CD4-positive, alpha-beta memory T cell (primary cell): ENCODE results near the gene HPRT1. TPM values are rescaled to one million over a fixed set of nuclear protein-coding genes. Genes with fewer than 3 reads are reported as not detected.

Experiments used
- CTCF ChIA-PET: fragments of 350-600 bp; sonication (Branson Sonifier 250); formaldehyde crosslinking; loops from one replicate; lab custom pipeline; 2021; ENCODE audit warnings: inconsistent platforms; ENCODE audit not compliant: partially characterized antibody; lab: Charles Lee
- POLR2A ChIA-PET: fragments of 350-600 bp; sonication (Branson Sonifier 250); formaldehyde crosslinking; loops from one replicate; lab custom pipeline; 2021; ENCODE audit not compliant: partially characterized antibody; lab: Charles Lee
- DNase-seq, 5 donors: peaks; one replicate each; pipeline versions ENCODE4 v3.0.0 to v3.0.0-alpha.2; 2020 to 2022; ENCODE audit warnings: mixed read lengths in 1 of 5
- H3K27ac ChIP-seq: one replicate; pipeline ENCODE4 v1.7.0; 2013; ENCODE audit warnings: low read depth, low read length
- H3K27me3 ChIP-seq: 2 replicates; pipeline ENCODE4 v1.7.0; 2013; ENCODE audit warnings: mild to moderate bottlenecking, low read length, moderate library complexity; ENCODE audit not compliant: insufficient read depth
- H3K36me3 ChIP-seq: 2 replicates; pipeline ENCODE4 v1.7.0; 2013; ENCODE audit warnings: mild to moderate bottlenecking, low read length, moderate library complexity; ENCODE audit not compliant: insufficient read depth
- H3K4me1 ChIP-seq: 2 replicates; pipeline ENCODE4 v1.7.0; 2013; ENCODE audit warnings: mild to moderate bottlenecking, low read length, moderate library complexity; ENCODE audit not compliant: insufficient read depth
- H3K4me3 ChIP-seq, 2 donors: one replicate each; pipeline ENCODE4 v1.7.0; 2013; ENCODE audit warnings: low read length in 2 of 2, mild to moderate bottlenecking in 1 of 2
- H3K9me3 ChIP-seq, 2 donors: one replicate each; pipeline ENCODE4 v1.7.0; 2013; ENCODE audit warnings: low read length in 2 of 2, control low read depth in 1 of 2; ENCODE audit not compliant: control insufficient read depth in 1 of 2
- H3K27ac Mint-ChIP-seq, 7 donors: one replicate each; pipeline ENCODE4 v1.8.0; 2020 to 2021; ENCODE audit warnings: mixed read lengths in 7 of 7, mild to moderate bottlenecking in 6 of 7, inconsistent platforms in 3 of 7, moderate library complexity in 3 of 7
- H3K27me3 Mint-ChIP-seq, 2 donors: one replicate each; pipeline ENCODE4 v1.8.0; 2020 to 2021; ENCODE audit warnings: mixed read lengths in 2 of 2
- H3K36me3 Mint-ChIP-seq, 2 donors: one replicate each; pipeline ENCODE4 v1.8.0; 2020 to 2021; ENCODE audit warnings: mixed read lengths in 2 of 2, inconsistent platforms in 1 of 2, mild to moderate bottlenecking in 1 of 2
- H3K4me1 Mint-ChIP-seq, 4 donors: one replicate each; pipeline ENCODE4 v1.8.0; 2020 to 2021; ENCODE audit warnings: mixed read lengths in 4 of 4, mild to moderate bottlenecking in 1 of 4
- H3K4me3 Mint-ChIP-seq, 8 donors: one replicate each; pipeline ENCODE4 v1.8.0; 2020 to 2021; ENCODE audit warnings: mixed read lengths in 8 of 8, mild to moderate bottlenecking in 7 of 8, moderate library complexity in 6 of 8, inconsistent platforms in 3 of 8
- H3K9me3 Mint-ChIP-seq, 8 donors: one replicate each; pipeline ENCODE4 v1.8.0; 2020 to 2021; ENCODE audit warnings: mixed read lengths in 8 of 8, mild to moderate bottlenecking in 5 of 8, inconsistent platforms in 3 of 8, moderate library complexity in 1 of 8
- intact Hi-C: fragments of 100-400 bp; cut with micrococcal nuclease; formaldehyde crosslinking; loops from one replicate; pipeline ENCODE4 v1.15.1; 2023
- polyA plus RNA-seq, 2 donors: library from polyadenylated mRNA; unstranded; fragments of 300-500 nt; fragmentation: Illumina TruSeq; gene quantifications; one replicate each; pipeline ENCODE4 v1.2.3, GENCODE V29; 2021
- total RNA-seq, 2 experiments: library from RNA; stranded (reverse); gene quantifications; one replicate each; pipeline ENCODE4 v1.2.3, GENCODE V29; 2021

The HPRT1 gene
- total and polyA plus RNA-seq, 4 experiments from 2014 or later, result 22.4 to 105 (median 44.6) TPM

- ChIA-PET CTCF (no interaction called here), POLR2A (no interaction called here)
- Histone ChIP-seq H3K4me3 (no peak overlapping the region), H3K36me3 (no peaks in the 10 kb centered on the region), H3K4me1 (no peaks in the 10 kb centered on the region), H3K27ac (no peak overlapping the region), H3K9me3 (no peaks in the 10 kb centered on the region), H3K27me3 (no peaks in the 10 kb centered on the region)
- H3K36me3 Mint-ChIP-seq, result no peaks in the 10 kb centered on the region
- no peaks in the 10 kb centered on the region for H3K4me1 Mint-ChIP-seq
- intact Hi-C loops, result no loop called here
- H3K4me3 Mint-ChIP-seq, result no peak overlapping the region
- peaks cover 0 to 2% (median 0%) of the 10 kb centered on the region in 8 donors for H3K9me3 Mint-ChIP-seq
- no peak overlapping the region for H3K27ac Mint-ChIP-seq
- DNase-seq, result no peak
- peaks cover 2% of the 10 kb centered on the region in 2 donors for H3K27me3 Mint-ChIP-seq
Measured at GRCh38 chrX:134538316-134538715, 78.4 kb downstream of the HPRT1 start.

- no peaks in the 10 kb centered on the region for H3K4me1 ChIP-seq
- H3K36me3 ChIP-seq, result no peaks in the 10 kb centered on the region
- peaks cover 3% of the 10 kb centered on the region for H3K27me3 ChIP-seq
- CTCF ChIA-PET, result no interaction called here
- H3K4me3 ChIP-seq, result no peak overlapping the region
- Mint-ChIP-seq H3K9me3 (no peaks in the 10 kb centered on the region), H3K36me3 (no peaks in the 10 kb centered on the region), H3K27ac (no peak overlapping the region), H3K4me3 (no peak overlapping the region), H3K27me3 (peaks cover 13 to 16% of the 10 kb centered on the region in 2 donors), H3K4me1 (no peaks in the 10 kb centered on the region)
- H3K9me3 ChIP-seq, result no peaks in the 10 kb centered on the region
- no peak for DNase-seq
- POLR2A ChIA-PET, result no interaction called here
- no peak overlapping the region for H3K27ac ChIP-seq
- intact Hi-C loops, result no loop called here
Measured at GRCh38 chrX:134541906-134542305, 81.9 kb downstream of the HPRT1 start.

GRCh38 chrX:134542485-134542884 is 82.5 kb downstream of the HPRT1 start:
- ChIA-PET CTCF (interaction anchor here (0.6 kb wide), 1 partner anchor 235 kb away, joined by 3 read pairs; no protein-coding TSS in a partner anchor), POLR2A (no interaction called here)
- no peak for DNase-seq
- intact Hi-C loops, result no loop called here
- Mint-ChIP-seq H3K27ac (no peak overlapping the region), H3K27me3 (peaks cover 14 to 18% of the 10 kb centered on the region in 2 donors), H3K4me3 (no peak overlapping the region), H3K9me3 (no peaks in the 10 kb centered on the region), H3K4me1 (no peaks in the 10 kb centered on the region), H3K36me3 (no peaks in the 10 kb centered on the region)
- peaks cover 9% of the 10 kb centered on the region for H3K27me3 ChIP-seq
- H3K4me3 ChIP-seq, result no peak overlapping the region
- no peak overlapping the region for H3K27ac ChIP-seq
- no peaks in the 10 kb centered on the region for H3K36me3 ChIP-seq
- H3K9me3 ChIP-seq, result no peaks in the 10 kb centered on the region
- no peaks in the 10 kb centered on the region for H3K4me1 ChIP-seq

GRCh38 chrX:134543288-134543687 is 83.3 kb downstream of the HPRT1 start:
- ChIA-PET CTCF (interaction anchor here (0.6 kb wide), 1 partner anchor 234 kb away, joined by 3 read pairs; no protein-coding TSS in a partner anchor), POLR2A (no interaction called here)
- DNase-seq, result no peak
- Histone ChIP-seq H3K27ac (no peak overlapping the region), H3K4me3 (no peak overlapping the region), H3K4me1 (peaks cover 5% of the 10 kb centered on the region), H3K27me3 (peaks cover 17% of the 10 kb centered on the region), H3K36me3 (no peaks in the 10 kb centered on the region), H3K9me3 (no peaks in the 10 kb centered on the region)
- no peaks in the 10 kb centered on the region for H3K36me3 Mint-ChIP-seq
- intact Hi-C loops, result no loop called here
- no peak overlapping the region for H3K27ac Mint-ChIP-seq
- H3K27me3 Mint-ChIP-seq, result peaks cover 16 to 22% of the 10 kb centered on the region in 2 donors
- H3K4me3 Mint-ChIP-seq, result no peak overlapping the region
- H3K4me1 Mint-ChIP-seq, result peaks cover 2 to 4% (median 3%) of the 10 kb centered on the region in 4 donors
- peaks cover 0 to under 1% (median 0%) of the 10 kb centered on the region in 8 donors for H3K9me3 Mint-ChIP-seq

GRCh38 chrX:134544135-134544512 is 84.2 kb downstream of the HPRT1 start:
- ChIA-PET POLR2A (no interaction called here), CTCF (no interaction called here)
- Histone ChIP-seq H3K4me1 (peaks cover 13% of the 10 kb centered on the region), H3K9me3 (no peaks in the 10 kb centered on the region), H3K36me3 (no peaks in the 10 kb centered on the region), H3K4me3 (no peak overlapping the region), H3K27me3 (peaks cover 24% of the 10 kb centered on the region), H3K27ac (no peak overlapping the region)
- H3K4me1 Mint-ChIP-seq, result peaks cover 9 to 12% (median 12%) of the 10 kb centered on the region in 4 donors
- no peak for DNase-seq
- H3K27ac Mint-ChIP-seq, result no peak overlapping the region
- no peak overlapping the region for H3K4me3 Mint-ChIP-seq
- H3K9me3 Mint-ChIP-seq, result peaks cover 0 to 4% (median 0%) of the 10 kb centered on the region in 8 donors
- intact Hi-C loops, result no loop called here
- peaks cover 21 to 30% of the 10 kb centered on the region in 2 donors for H3K27me3 Mint-ChIP-seq
- H3K36me3 Mint-ChIP-seq, result no peaks in the 10 kb centered on the region

- no peak overlapping the region for H3K27ac ChIP-seq
- H3K4me3 ChIP-seq, result no peak overlapping the region
- CTCF ChIA-PET, result interaction anchor here (0.6 kb wide), 1 partner anchor 289 kb away, joined by 3 read pairs; no protein-coding TSS in a partner anchor
- intact Hi-C loops, result no loop called here
- peaks cover 24% of the 10 kb centered on the region for H3K27me3 ChIP-seq
- Mint-ChIP-seq H3K9me3 (peaks cover 0 to 4% (median 0%) of the 10 kb centered on the region in 8 donors), H3K27ac (no peak overlapping the region), H3K4me1 (peaks cover 10 to 14% (median 13%) of the 10 kb centered on the region in 4 donors), H3K36me3 (no peaks in the 10 kb centered on the region), H3K27me3 (peaks cover 23 to 32% of the 10 kb centered on the region in 2 donors), H3K4me3 (no peak overlapping the region)
- H3K36me3 ChIP-seq, result no peaks in the 10 kb centered on the region
- H3K9me3 ChIP-seq, result no peaks in the 10 kb centered on the region
- POLR2A ChIA-PET, result no interaction called here
- peaks cover 13% of the 10 kb centered on the region for H3K4me1 ChIP-seq
- DNase-seq, result no peak
Measured at GRCh38 chrX:134544513-134545151, 84.7 kb downstream of the HPRT1 start.

- no peaks in the 10 kb centered on the region for H3K36me3 ChIP-seq
- Mint-ChIP-seq H3K4me1 (peaks cover 18 to 23% (median 20%) of the 10 kb centered on the region in 4 donors), H3K9me3 (peaks cover 0 to 4% (median 0%) of the 10 kb centered on the region in 8 donors), H3K27me3 (peaks cover 29 to 40% of the 10 kb centered on the region in 2 donors), H3K36me3 (peaks cover 0 to 2% of the 10 kb centered on the region in 2 donors), H3K4me3 (no peak overlapping the region), H3K27ac (no peak overlapping the region)
- H3K9me3 ChIP-seq, result no peaks in the 10 kb centered on the region
- intact Hi-C loops, result no loop called here
- DNase-seq, result no peak
- ChIA-PET POLR2A (no interaction called here), CTCF (no interaction called here)
- peaks cover 22% of the 10 kb centered on the region for H3K4me1 ChIP-seq
- peaks cover 24% of the 10 kb centered on the region for H3K27me3 ChIP-seq
- no peak overlapping the region for H3K4me3 ChIP-seq
- no peak overlapping the region for H3K27ac ChIP-seq
Measured at GRCh38 chrX:134545510-134545909, 85.5 kb downstream of the HPRT1 start.
